Spleen (tissue), 7 donors: ENCODE results near the gene LACRT.

Source experiments
- POLR2AphosphoS5 ChIP-seq, 3 donors: sonication (generic); formaldehyde crosslinking; IDR thresholded peaks; one replicate each; pipeline ENCODE4 v1.5.1; 2017; ENCODE audit warnings: antibody characterized with exemption in 3 of 3
- TF ChIP-seq, protein P1 (sequence below), 11 experiments: fragments of 200-600 bp in 7 of 11; fragments of 450-650 bp in 4 of 11; sonication (generic) in 4 of 11; IDR thresholded peaks in 8 of 11; conservative IDR thresholded peaks in 3 of 11; 1 replicate in 7 of 11; 2 replicates in 4 of 11; pipeline versions ENCODE4 v1.4.0 to v1.8.0; 2016 to 2021; ENCODE audit warnings: antibody characterized with exemption in 11 of 11, inconsistent platforms in 4 of 11, mild to moderate bottlenecking in 1 of 11
- donor health status: DM: no; HTN: no; CAD: no; lungs with moderate emphysema.
- donor health status: DM: no; HTN: no; CAD: no.
- donor health status: DM: no; HTN: no; CAD: no.

- TF ChIP-seq, protein P1, sequence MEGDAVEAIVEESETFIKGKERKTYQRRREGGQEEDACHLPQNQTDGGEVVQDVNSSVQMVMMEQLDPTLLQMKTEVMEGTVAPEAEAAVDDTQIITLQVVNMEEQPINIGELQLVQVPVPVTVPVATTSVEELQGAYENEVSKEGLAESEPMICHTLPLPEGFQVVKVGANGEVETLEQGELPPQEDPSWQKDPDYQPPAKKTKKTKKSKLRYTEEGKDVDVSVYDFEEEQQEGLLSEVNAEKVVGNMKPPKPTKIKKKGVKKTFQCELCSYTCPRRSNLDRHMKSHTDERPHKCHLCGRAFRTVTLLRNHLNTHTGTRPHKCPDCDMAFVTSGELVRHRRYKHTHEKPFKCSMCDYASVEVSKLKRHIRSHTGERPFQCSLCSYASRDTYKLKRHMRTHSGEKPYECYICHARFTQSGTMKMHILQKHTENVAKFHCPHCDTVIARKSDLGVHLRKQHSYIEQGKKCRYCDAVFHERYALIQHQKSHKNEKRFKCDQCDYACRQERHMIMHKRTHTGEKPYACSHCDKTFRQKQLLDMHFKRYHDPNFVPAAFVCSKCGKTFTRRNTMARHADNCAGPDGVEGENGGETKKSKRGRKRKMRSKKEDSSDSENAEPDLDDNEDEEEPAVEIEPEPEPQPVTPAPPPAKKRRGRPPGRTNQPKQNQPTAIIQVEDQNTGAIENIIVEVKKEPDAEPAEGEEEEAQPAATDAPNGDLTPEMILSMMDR (IDR thresholded peaks at IDR 0.05 in 8 of 11, conservative IDR thresholded peaks at IDR 0.05 in 3 of 11), result no peak
- TF ChIP-seq POLR2AphosphoS5 (IDR thresholded peaks at IDR 0.05), result no peak
Measured at GRCh38 chr12:54661048-54661447, 26.4 kb upstream of the LACRT start.
